Activated CD4-positive, alpha-beta T cell treated with anti-CD3 and anti-CD28 coated beads for 4 hours (primary cell): ENCODE results near the gene PSMC1.

Experiments
- DNase-seq, 2 donors: peaks; one replicate each; pipeline ENCODE4 v3.0.0-alpha.2; 2020

PSMC1 gene

DNA sequence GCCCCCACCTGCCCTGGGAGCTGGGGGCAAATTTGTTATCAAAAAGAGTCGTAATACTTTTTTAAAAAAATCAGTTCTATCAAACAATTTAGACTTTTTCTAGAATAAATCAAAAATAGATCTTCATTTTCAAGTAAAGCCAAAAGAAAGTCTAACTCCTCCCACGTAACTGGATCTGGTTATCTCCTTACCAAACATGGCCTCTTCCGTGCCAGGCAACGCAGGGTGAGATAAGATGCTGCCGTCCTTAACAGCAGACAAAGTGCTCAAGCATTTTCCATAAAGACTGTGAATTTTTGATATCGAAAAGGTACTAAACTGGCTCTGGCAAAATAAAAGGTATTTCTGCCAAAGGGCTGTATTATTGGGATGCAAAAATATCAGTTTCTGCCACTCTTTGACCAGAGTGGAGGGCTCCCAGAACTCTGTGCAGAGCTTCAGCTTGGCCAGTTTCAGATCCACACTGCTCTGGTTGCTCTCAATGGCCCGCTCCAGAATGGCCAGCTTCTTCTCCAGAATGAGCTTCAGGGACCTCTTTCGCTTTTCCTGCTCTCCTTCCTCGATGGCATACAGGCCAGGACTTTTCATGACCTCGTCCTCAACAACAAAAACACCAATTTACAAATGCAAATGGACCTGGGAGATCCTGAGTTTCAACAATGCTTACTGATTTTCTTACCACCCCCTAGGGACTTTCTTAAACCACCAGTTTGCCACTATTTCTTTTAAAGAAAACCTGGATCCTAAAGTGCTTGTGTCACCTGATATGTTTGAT is 46.4 kb downstream of the PSMC1 start:
- no peak for DNase-seq

DNA sequence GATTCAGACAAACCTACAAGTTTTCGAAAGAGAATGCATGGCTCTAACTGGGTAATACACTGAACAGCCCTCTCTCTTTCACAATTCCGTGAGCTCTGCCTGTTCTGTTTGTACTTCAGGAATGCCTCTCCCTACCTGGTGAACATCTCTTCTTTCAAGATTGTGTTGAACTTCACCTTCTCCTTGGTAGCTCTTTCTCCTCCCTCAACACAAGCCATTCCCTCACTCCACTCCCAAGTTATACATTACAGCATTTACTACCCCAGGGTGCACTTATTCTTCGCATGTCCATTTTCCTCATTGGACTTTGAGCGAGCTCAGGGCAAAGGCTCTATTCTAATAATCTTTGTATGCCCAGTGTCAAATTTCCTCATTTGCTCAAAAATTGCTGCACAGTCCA is 47.1 kb downstream of the PSMC1 start:
- no peak for DNase-seq

DNA sequence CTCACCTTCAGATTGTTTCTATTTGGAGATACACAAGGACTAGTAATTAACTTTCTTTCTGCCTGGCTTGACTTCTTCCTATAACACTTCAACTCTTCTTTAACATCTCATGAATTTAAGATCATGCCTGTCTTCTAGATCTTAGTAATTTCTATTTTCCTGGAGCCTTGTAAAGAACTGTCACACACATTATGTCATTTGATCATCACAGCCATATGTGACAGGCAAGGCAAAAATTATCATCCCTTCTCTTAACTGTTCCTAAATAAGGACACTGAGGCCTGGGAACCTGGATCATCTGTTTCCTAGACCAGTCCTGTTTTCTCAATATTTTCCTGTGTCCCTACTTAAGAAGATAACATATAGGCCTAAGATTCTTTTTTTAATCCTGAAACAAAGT is 48.1 kb downstream of the PSMC1 start:
- no peak for DNase-seq

DNA sequence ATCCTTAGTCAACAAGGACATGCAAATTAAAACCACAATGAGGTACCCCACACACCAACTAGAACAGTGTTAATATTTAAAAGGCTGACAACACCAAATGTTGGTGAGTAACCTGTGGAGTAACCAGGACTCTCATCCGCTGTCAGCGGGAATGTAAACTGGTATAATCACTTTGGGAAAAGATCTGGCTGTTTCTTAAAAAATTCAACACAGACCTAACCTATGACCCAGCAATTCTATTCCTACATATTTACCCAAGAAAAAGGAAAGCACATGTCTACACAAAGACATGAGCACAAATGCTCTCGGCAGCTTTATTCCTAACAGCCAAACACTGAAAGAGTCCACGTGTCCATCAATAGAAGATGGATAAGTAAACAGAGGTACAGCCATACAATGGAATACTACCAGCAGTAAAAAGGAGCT is 48.8 kb downstream of the PSMC1 start:
- DNase-seq: no peak

DNA sequence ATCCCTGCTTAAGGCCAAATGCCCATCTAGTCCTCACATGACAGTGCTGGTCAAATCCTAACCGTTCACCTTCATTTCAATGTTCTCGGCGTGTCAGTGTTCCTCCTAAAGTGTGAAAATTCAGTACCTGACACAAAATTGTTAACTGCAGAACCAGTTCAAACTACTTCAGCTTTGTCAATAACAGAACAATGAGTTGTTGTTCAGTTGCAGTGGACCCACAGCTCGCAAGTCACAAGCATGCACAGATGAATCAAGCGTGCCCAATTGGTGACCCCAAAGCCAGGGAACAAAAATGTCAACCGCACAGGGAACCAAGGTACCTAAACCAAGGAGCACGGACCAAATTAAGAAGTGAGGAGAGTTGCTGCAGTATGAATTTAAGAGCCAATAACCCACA is 52.2 kb downstream of the PSMC1 start:
- DNase-seq: no peak

DNA sequence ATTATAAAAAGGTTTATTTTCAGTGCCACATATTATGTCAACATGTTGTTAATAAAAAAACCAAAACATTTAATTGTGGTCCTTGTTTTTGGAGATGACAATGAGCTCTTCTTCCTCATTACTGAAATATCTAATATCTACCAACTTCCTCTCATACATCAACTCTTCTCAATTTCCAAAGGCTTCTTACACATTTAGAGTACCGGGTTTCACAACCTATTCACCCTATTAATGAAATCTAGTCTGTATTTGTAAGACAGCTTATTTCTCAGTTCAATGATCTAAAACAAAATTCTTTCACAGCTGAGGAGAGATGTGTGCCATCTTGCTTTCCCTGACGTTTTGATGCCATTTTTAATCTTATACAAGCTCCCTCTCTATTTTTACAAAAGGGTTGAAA is 60.9 kb downstream of the PSMC1 start:
- DNase-seq: no peak

DNA sequence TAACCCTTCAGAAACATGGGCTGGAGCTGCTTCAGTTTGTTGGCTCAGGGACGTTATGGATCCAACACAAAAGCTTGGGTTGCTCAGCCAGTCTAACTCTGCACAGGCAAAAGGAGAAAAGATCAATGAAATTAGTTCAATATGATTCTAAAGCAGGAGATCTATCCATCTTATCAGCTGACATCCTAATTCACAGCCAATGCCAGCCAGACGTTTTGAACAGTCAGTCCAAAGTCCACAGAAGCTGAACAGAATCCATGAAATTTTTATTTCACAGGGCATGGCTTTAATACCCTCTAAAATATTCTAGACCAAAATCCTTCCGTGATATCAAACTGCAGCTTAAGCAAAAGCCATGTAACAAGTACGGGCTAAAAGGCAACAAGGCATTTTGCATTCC is 61.7 kb downstream of the PSMC1 start:
- DNase-seq: no peak

DNA sequence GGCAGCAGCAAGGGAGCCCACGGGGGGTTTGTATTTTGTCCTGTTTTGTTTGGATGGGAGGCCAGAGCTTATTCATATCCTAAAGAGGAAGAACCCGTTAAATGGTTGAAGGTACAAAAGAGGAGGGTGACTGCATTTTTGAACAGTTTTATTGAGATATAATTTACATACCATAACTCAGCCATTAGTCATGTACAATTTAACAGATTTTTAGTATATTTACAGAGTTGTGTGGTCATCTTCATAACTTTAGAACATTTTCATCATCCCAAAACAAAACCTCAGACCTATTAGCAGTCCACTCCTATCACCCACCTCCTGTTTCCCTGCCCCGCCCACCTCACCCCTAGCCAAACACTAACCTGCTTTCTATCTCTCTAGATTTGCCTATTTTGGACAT is 62.8 kb downstream of the PSMC1 start:
- DNase-seq: no peak

DNA sequence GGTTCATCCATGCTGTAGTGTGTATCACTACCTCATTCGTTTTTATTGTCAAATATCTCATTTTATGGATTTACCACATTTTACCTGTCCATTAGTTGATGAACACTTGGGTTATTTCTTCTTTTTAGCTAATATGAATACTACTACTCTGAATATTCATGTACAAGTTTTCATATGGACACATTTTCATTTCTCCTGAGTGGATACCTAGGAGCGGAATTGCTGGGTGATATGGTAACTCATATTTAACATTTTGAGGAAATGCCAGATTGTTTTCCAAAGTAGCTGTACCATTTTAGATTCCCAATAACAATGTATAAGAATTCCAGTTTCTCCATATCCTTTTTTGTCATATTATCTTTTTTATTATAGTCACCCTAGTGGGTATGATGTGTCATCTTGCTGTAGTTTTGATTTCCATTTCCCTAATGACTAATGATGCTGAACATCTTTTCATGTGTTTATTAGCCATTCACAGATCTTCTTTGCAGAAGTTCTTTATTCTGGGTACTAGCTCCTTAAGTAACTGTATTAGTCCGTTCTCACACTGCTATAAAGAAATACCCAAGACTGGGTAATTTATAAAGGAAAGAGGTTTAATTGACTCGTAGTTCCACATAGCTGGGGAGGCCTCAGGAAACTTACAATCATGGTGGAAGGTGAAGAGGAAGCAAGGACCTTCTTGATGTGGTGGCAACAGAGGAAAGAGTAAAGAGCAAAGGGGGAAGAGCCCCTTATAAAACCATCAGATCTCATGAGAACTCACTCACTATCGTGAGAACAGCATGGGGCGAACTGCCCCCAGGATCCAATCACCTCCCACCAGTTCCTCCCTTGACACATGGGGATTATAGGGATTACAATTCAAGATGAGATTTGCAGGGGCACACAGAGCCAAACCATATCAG is 63.5 kb downstream of the PSMC1 start:
- DNase-seq: no peak

DNA sequence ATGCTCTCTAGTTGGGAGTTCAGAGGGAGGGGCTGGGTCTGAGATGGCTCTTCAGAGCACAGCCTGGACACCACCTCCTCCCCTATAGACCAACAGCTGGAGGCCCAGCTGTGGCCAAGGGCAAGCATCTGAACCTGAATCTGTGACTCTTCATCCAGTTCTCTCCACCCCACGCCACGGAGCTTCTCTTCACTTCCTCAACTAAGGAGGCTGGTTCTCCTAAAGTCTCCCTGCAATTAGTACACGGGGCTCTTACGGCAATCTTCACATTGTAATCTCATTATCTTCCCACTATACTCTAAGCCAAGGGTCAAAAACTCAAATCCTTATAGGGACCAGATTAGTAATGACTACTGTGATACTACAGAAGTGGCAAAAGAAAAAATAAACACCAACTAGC is 65.5 kb downstream of the PSMC1 start:
- DNase-seq: no peak
